Measurements from ENCODE around the gene CA10.

Gene CA10

GRCh38 chr17:51710634-51710979, 447.9 kb downstream of the CA10 start:
- no peak for DNase-seq

GRCh38 chr17:51709694-51710633, 448.6 kb downstream of the CA10 start:
- DNase-seq: no peak

- no peak for DNase-seq
Observed at GRCh38 chr17:51707216-51707615, 451.3 kb downstream of the CA10 start.

- DNase-seq: no peak
Observed at GRCh38 chr17:51706093-51706492, 452.4 kb downstream of the CA10 start.

GRCh38 chr17:51703361-51704341, 454.9 kb downstream of the CA10 start:
- DNase-seq: no peak

GRCh38 chr17:51702963-51703360, 455.6 kb downstream of the CA10 start:
- no peak for DNase-seq

GRCh38 chr17:51701501-51701900, 457.0 kb downstream of the CA10 start:
- DNase-seq: no peak

GRCh38 chr17:51700011-51700760, 458.3 kb downstream of the CA10 start:
- no peak for DNase-seq

- DNase-seq: no peak
Observed at GRCh38 chr17:51699303-51699702, 459.2 kb downstream of the CA10 start.

GRCh38 chr17:51692917-51693316, 465.6 kb downstream of the CA10 start:
- no peak for DNase-seq

- DNase-seq: no peak
Observed at GRCh38 chr17:51687887-51688286, 470.6 kb downstream of the CA10 start.

- DNase-seq: no peak
Observed at GRCh38 chr17:51685287-51685909, 473.1 kb downstream of the CA10 start.

GRCh38 chr17:51684214-51684613, 474.3 kb downstream of the CA10 start:
- no peak for DNase-seq

GRCh38 chr17:51683291-51683690, 475.2 kb downstream of the CA10 start:
- no peak for DNase-seq

- no peak for DNase-seq
Observed at GRCh38 chr17:51682115-51682514, 476.4 kb downstream of the CA10 start.

GRCh38 chr17:51677875-51678274, 480.6 kb downstream of the CA10 start:
- no peak for DNase-seq

- no peak for DNase-seq
Observed at GRCh38 chr17:51676691-51677487, 481.6 kb downstream of the CA10 start.

GRCh38 chr17:51674579-51675255, 483.8 kb downstream of the CA10 start:
- peak in 1 of 2 experiments; percentile 30 for DNase-seq

GRCh38 chr17:51673070-51673469, 485.4 kb downstream of the CA10 start:
- no peak for DNase-seq

GRCh38 chr17:51672065-51672464, 486.4 kb downstream of the CA10 start:
- no peak for DNase-seq

- no peak for DNase-seq
Observed at GRCh38 chr17:51670899-51671298, 487.6 kb downstream of the CA10 start.

All from NCI-H1930 (cell line).